Measurements from ENCODE around the gene SNORC. TPM values are rescaled to one million over a fixed set of nuclear protein-coding genes. Genes with fewer than 3 reads are reported as not detected.

Gene SNORC
- polyA plus RNA-seq, 1 donor from 2014 or later = 0.68 TPM

- H3K36me3 ChIP-seq (ENCODE audit: insufficient read depth, low read length) = no peaks in the 10 kb centered on the region
- H3K27ac ChIP-seq (ENCODE audit: low read length) = no peak overlapping the region
- no peak overlapping the region for H2AFZ ChIP-seq (ENCODE audit: low read depth, low read length)
- H3K79me2 ChIP-seq (replicated peaks; ENCODE audit: insufficient read depth, low read length) = no peaks in the 10 kb centered on the region
- H4K20me1 ChIP-seq (ENCODE audit: insufficient read depth) = no peaks in the 10 kb centered on the region
- H3K27me3 ChIP-seq (ENCODE audit: insufficient read depth, low read depth, low read length) = no peaks in the 10 kb centered on the region
- H3K4me2 ChIP-seq (ENCODE audit: low read length) = no peak overlapping the region
- no peaks in the 10 kb centered on the region for H3F3A ChIP-seq (ENCODE audit: insufficient read depth, low read length, poor library complexity, severe bottlenecking)
- TF ChIP-seq POLR2AphosphoS5 (IDR thresholded peaks at IDR 0.05) (no peak), SMC3 (conservative IDR thresholded peaks at IDR 0.05; ENCODE audit: poor library complexity) (no peak), TAF1 (IDR thresholded peaks at IDR 0.05; ENCODE audit: low read depth) (no peak), REST (IDR thresholded peaks at IDR 0.05; ENCODE audit: borderline replicate concordance) (no peak), EP300 (conservative IDR thresholded peaks at IDR 0.05; ENCODE audit: poor library complexity, severe bottlenecking) (no peak)
- TF ChIP-seq, protein P1, sequence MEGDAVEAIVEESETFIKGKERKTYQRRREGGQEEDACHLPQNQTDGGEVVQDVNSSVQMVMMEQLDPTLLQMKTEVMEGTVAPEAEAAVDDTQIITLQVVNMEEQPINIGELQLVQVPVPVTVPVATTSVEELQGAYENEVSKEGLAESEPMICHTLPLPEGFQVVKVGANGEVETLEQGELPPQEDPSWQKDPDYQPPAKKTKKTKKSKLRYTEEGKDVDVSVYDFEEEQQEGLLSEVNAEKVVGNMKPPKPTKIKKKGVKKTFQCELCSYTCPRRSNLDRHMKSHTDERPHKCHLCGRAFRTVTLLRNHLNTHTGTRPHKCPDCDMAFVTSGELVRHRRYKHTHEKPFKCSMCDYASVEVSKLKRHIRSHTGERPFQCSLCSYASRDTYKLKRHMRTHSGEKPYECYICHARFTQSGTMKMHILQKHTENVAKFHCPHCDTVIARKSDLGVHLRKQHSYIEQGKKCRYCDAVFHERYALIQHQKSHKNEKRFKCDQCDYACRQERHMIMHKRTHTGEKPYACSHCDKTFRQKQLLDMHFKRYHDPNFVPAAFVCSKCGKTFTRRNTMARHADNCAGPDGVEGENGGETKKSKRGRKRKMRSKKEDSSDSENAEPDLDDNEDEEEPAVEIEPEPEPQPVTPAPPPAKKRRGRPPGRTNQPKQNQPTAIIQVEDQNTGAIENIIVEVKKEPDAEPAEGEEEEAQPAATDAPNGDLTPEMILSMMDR (IDR thresholded peaks at IDR 0.05; ENCODE audit: poor library complexity, severe bottlenecking) = no peak
- H3K9me2 ChIP-seq (ENCODE audit: insufficient read depth, low read length) = no peaks in the 10 kb centered on the region
- H3K4me3 ChIP-seq (ENCODE audit: low read length) = no peak overlapping the region
- no peaks in the 10 kb centered on the region for H3K9me3 ChIP-seq (ENCODE audit: low read length)
- H3K9ac ChIP-seq (ENCODE audit: low read length) = no peak overlapping the region
Measured at GRCh38 chr2:232888839-232889529, 18.9 kb downstream of the SNORC start.

DNA sequence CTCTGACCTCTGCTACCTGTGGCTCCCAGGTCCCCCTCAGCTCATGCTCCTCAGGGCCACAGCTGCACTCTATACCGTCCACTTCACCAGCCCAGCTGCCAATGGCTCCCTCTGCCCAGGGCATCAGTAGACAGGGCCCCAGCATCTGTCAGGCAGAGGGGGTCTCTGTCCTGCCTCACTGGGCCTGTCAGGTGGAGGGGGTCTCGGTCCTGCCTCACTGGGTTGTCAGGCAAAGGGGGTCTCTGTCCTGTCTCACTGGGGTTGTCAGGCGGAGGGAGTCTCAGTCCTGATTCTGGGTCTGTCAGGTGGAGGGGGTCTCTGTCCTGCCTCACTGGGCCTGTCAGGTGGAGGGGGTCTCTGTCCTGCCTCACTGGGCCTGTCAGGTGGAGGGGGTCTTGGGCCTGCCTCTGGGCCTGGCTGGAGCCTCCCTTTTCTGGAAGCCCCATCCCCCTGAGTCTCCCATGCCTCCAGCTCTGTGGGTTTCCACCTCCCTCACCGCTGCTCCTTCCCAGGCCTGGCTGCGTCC, 19.9 kb downstream of the SNORC start:
- Histone ChIP-seq H3K9me2 (ENCODE audit: insufficient read depth, low read length) (no peaks in the 10 kb centered on the region), H3K27ac (ENCODE audit: low read length) (no peak overlapping the region), H3K9ac (ENCODE audit: low read length) (no peak overlapping the region), H3K79me2 (replicated peaks; ENCODE audit: insufficient read depth, low read length) (no peaks in the 10 kb centered on the region), H3K27me3 (ENCODE audit: insufficient read depth, low read depth, low read length) (no peaks in the 10 kb centered on the region), H3K4me3 (ENCODE audit: low read length) (no peak overlapping the region), H3K9me3 (ENCODE audit: low read length) (no peaks in the 10 kb centered on the region), H3K4me2 (ENCODE audit: low read length) (no peak overlapping the region), H2AFZ (ENCODE audit: low read depth, low read length) (no peak overlapping the region), H4K20me1 (ENCODE audit: insufficient read depth) (no peaks in the 10 kb centered on the region), H3F3A (ENCODE audit: insufficient read depth, low read length, poor library complexity, severe bottlenecking) (no peaks in the 10 kb centered on the region), H3K36me3 (ENCODE audit: insufficient read depth, low read length) (no peaks in the 10 kb centered on the region)
- no peak for TF ChIP-seq TAF1 (IDR thresholded peaks at IDR 0.05; ENCODE audit: low read depth)
- TF ChIP-seq MXI1 (conservative IDR thresholded peaks at IDR 0.05; ENCODE audit: poor library complexity, severe bottlenecking) = no peak
- TF ChIP-seq, protein P1 (IDR thresholded peaks at IDR 0.05; ENCODE audit: poor library complexity, severe bottlenecking) = no peak

Measured in neural cell (in vitro differentiated cells).